Aorta (tissue), 5 donors: ENCODE measurements around the gene FAM219A. TPM values are rescaled to one million over a fixed set of nuclear protein-coding genes. Genes with fewer than 3 reads are reported as not detected.
"Not testable (repeated sequence)": the region's sequence is repeated elsewhere in the genome, so short reads cannot be mapped to it uniquely, and the experiment has no call there.

ENCODE experiments used
- ATAC-seq: fragments of 200-7000 bp; cut with Tn5 transposase; one replicate; pipeline ENCODE4 v1.9.1; 2022; ENCODE audit warnings: moderate library complexity; ENCODE audit not compliant: low FRiP score
- DNase-seq, 2 donors: peaks; one replicate each; pipeline ENCODE4 v3.0.0-alpha.2; 2020
- H3K27ac ChIP-seq, 2 donors: one replicate each; pipeline ENCODE4 v1.5.1; 2013; ENCODE audit warnings: low read length in 2 of 2, mild to moderate bottlenecking in 2 of 2, moderate library complexity in 2 of 2, control low read depth in 1 of 2, inconsistent platforms in 1 of 2, low read depth in 1 of 2
- H3K27me3 ChIP-seq, 2 donors: one replicate each; pipeline ENCODE4 v1.6.1; 2013; ENCODE audit warnings: control low read depth in 1 of 2, low read length in 1 of 2, mild to moderate bottlenecking in 1 of 2, moderate library complexity in 1 of 2; ENCODE audit not compliant: insufficient read depth in 2 of 2, control insufficient read depth in 1 of 2
- H3K36me3 ChIP-seq, 2 donors: one replicate each; pipeline ENCODE4 v1.6.1; 2013; ENCODE audit warnings: control low read depth in 1 of 2, low read length in 1 of 2, mild to moderate bottlenecking in 1 of 2; ENCODE audit not compliant: insufficient read depth in 2 of 2, control insufficient read depth in 1 of 2
- H3K4me1 ChIP-seq, 2 donors: one replicate each; pipeline ENCODE4 v1.6.1; 2013; ENCODE audit warnings: low read length in 2 of 2, control low read depth in 1 of 2, mild to moderate bottlenecking in 1 of 2, moderate library complexity in 1 of 2; ENCODE audit not compliant: insufficient read depth in 2 of 2, control insufficient read depth in 1 of 2
- H3K4me3 ChIP-seq, 2 donors: one replicate each; pipeline ENCODE4 v1.5.1; 2013; ENCODE audit warnings: low read length in 2 of 2, control low read depth in 1 of 2, mild to moderate bottlenecking in 1 of 2
- H3K9me3 ChIP-seq: one replicate; pipeline ENCODE4 v1.6.1; 2013; ENCODE audit warnings: mild to moderate bottlenecking, low read length; ENCODE audit not compliant: control insufficient read depth
- WGBS, 2 donors: extraction: QIAGEN DNeasy Blood & Tissue Kit; methylation state at CpG; one replicate each; pipeline ENCODE4 v1.1.7; 2013; 5-methylcytosine and 5-hydroxymethylcytosine counted together
- intact Hi-C, 2 donors: fragments of 100-400 bp; cut with DNase I; formaldehyde crosslinking; loops; one replicate each; pipeline versions ENCODE4 v1.14.2 to v1.15.0; 2022
- polyA plus RNA-seq, 2 donors: library from polyadenylated mRNA; stranded (reverse); fragments of 200-250 nt; gene quantifications; one replicate each; pipeline ENCODE4 v1.2.3, GENCODE V29; 2013
- total RNA-seq, 2 donors: library from RNA; stranded (reverse); fragmentation: NEBNext Ultra II Directional; extraction: Animal tissue kit (Norgen Biotek cat#: 25700); gene quantifications; one replicate each; pipeline ENCODE4 v1.2.1, GENCODE V29; 2021
- donor health status: healthy with polysubstance abuse.
- donor health status: Bipolar disorder and iron deficiency.
- donor health status: DM: no; HTN: no; CAD: no.
- donor health status: DM: no; HTN: no; CAD: no.
- donor health status: DM: yes; HTN: yes; CAD: no.

Gene FAM219A
- total and polyA plus RNA-seq, 4 donors: 10.1 to 48.0 (median 27.3) TPM

GRCh38 chr9:34446468-34446891 lies 11.9 kb downstream of the FAM219A start:
- no peak overlapping the region for H3K4me3 ChIP-seq
- no peak overlapping the region for H3K27ac ChIP-seq
- ATAC-seq: no peak
- H3K4me1 ChIP-seq: peaks cover 0 to 2% of the 10 kb centered on the region in 2 donors
- H3K9me3 ChIP-seq: no peaks in the 10 kb centered on the region
- intact Hi-C loops: no loop called here
- no peak for DNase-seq
- H3K36me3 ChIP-seq: no peaks in the 10 kb centered on the region
- H3K27me3 ChIP-seq: no peaks in the 10 kb centered on the region

DNA sequence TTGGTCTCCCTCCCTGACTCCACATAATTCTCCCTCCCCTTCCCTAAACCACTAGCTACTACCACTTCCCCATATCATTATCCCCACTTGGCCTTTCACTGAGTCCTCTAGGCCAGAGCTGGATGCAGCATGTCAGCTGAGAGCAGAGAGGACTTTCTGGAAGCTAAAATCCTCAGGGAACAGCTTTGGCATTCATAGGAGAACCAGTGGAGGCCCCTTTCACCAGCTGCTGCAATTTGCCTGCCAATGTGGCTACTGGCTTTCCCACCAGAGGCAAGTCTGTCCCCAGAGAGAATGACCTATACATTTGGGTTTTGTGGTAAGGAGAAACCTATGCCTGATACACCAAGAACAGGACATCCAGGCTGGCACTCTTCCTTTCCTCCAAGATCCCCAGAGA lies 14.4 kb downstream of the FAM219A start:
- Histone ChIP-seq H3K27me3 (no peaks in the 10 kb centered on the region), H3K9me3 (no peaks in the 10 kb centered on the region), H3K36me3 (no peaks in the 10 kb centered on the region), H3K4me3 (no peak overlapping the region), H3K4me1 (peaks cover 0 to 2% of the 10 kb centered on the region in 2 donors), H3K27ac (no peak overlapping the region)
- intact Hi-C loops: no loop called here
- ATAC-seq (no peak), DNase-seq (no peak)

DNA sequence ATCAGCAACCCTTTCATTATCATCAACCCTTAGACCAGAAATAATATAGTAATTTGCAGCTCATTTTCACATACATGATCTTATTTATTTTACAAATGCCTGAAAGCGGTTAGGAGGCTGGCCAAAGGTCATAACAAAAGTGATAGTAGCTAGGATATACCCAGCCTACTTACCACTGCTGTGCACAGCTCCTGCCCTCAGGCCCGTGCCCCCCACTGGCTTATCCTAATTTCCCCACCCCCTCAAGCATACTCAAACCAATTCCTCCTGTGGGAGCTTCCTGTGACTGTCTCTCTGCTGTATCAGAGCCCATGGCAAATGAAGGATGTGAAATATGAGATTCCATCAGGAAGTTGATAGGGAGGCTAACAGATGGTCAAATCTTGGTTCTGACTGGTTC lies 14.8 kb downstream of the FAM219A start:
- H3K36me3 ChIP-seq: no peaks in the 10 kb centered on the region
- no peak overlapping the region for H3K27ac ChIP-seq
- no peaks in the 10 kb centered on the region for H3K9me3 ChIP-seq
- WGBS, 2 donors: 79 to 84% methylated on average over 2 of the region's 2 CpGs
- ATAC-seq: no peak
- H3K27me3 ChIP-seq: no peaks in the 10 kb centered on the region
- DNase-seq: no peak
- no peaks in the 10 kb centered on the region for H3K4me1 ChIP-seq
- H3K4me3 ChIP-seq: no peak overlapping the region
- intact Hi-C loops: no loop called here

- Histone ChIP-seq H3K4me3 (no peak overlapping the region), H3K36me3 (no peaks in the 10 kb centered on the region), H3K27ac (no peak overlapping the region), H3K4me1 (no peaks in the 10 kb centered on the region), H3K9me3 (no peaks in the 10 kb centered on the region), H3K27me3 (no peaks in the 10 kb centered on the region)
- intact Hi-C loops: no loop called here
- ATAC-seq: no peak
- WGBS, 2 donors: 95 to 96% methylated on average over 1 of the region's 1 CpG
- DNase-seq: no peak
These were observed 15.6 kb downstream of the FAM219A start for GRCh38 chr9:34442770-34443169.

GRCh38 chr9:34440017-34440416 lies 18.4 kb downstream of the FAM219A start:
- no peak for ATAC-seq
- Histone ChIP-seq H3K9me3 (no peaks in the 10 kb centered on the region), H3K27me3 (no peaks in the 10 kb centered on the region), H3K27ac (no peak overlapping the region), H3K4me3 (no peak overlapping the region), H3K36me3 (no peaks in the 10 kb centered on the region), H3K4me1 (no peaks in the 10 kb centered on the region)
- intact Hi-C loops: no loop called here
- DNase-seq: no peak

DNA sequence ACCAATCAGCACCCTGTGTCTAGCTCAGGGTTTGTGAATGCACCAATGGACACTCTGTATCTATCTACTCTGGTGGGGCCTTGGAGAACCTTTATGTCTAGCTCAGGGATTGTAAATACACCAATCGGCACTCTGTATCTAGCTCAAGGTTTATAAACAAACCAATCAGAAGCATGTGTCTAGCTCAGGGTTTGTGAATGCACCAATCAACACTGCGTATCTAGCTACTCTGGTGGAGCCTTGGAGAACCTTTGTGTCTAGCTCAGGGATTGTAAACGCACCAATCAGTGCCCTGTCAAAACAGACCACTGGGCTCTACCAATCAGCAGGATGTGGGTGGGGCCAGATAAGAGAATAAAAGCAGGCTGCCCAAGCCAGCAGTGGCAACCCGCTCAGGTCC lies 19.9 kb downstream of the FAM219A start:
- not testable (repeated sequence) for DNase-seq, H3K4me3 ChIP-seq, H3K36me3 ChIP-seq, H3K4me1 ChIP-seq, ATAC-seq, H3K27ac ChIP-seq, H3K9me3 ChIP-seq, H3K27me3 ChIP-seq
- 89 to 92% methylated on average over 4 of the region's 4 CpGs for WGBS, 2 donors
- intact Hi-C loops: loop anchor here in 1 of 2 donors (5.0 to 10.0 kb wide), 2 partner anchors 64 to 166 kb away; no protein-coding TSS in a partner anchor

DNA sequence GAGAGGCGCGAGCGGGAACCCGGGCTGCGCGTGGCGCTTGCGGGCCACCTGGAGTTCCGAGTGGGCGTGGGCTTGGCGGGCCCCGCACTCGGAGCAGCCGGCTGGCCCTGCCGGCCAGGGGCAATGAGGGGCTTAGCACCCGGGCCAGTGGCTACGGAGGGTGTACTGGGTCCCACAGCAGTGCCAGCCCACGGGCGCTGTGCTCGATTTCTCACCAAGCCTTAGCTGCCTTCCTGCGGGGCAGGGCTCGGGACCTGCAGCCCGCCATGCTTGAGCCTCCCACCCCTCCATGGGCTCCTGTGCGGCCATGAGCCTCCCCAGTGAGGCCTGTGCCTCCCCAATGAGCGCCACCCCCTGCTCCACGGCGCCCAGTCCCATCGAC lies 20.5 kb downstream of the FAM219A start:
- WGBS, 2 donors: 95 to 97% methylated on average over 19 to 28 of the region's 28 CpGs
- not testable (repeated sequence) for H3K27ac ChIP-seq, H3K4me1 ChIP-seq, H3K36me3 ChIP-seq, H3K4me3 ChIP-seq, ATAC-seq, DNase-seq, H3K27me3 ChIP-seq, H3K9me3 ChIP-seq
- intact Hi-C loops: loop anchor here (2.0 to 10.0 kb wide), 3 partner anchors 63 to 167 kb away; no protein-coding TSS in a partner anchor

DNA sequence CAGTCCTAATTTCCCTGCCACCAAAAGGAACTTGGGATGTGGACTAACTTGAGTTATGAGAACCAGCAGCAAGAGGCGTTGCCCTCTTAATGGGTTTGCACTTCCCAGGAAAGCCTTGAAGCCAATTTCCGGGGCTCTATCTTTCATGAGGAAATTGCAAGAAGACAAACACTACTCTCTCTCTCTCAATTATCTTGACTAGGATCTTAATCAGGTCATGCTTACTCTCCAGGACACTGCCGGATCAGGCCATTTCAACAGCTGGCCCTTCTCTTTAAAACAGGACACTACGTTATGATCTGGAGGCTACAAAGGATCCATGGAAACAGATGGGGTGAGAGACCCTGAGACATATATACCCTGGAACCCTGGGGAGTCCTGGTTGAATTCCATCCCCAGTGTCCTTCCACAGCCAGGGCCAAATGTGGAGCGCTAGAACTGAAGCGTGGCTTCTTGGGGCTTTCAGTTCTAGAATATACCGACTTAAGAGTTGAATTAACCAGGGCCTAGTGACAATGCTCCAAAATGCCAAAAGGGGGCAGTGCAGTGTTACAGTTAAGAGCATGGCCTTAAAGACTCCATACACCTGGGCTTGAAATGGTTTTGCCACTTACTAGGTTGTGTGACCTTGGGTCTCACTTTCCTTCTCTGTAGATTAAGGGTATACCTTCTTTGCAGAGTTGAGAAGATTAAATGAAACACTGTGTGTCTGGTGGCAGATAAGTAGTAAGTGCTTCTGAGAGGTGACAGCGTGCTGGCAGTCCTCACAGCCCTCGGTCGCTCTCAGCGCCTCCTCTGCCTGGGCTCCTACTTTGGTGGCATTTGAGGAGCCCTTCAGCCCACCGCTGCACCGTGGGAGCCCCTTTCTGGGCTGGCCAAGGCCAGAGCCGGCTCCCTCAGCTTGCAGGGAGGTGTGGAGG lies 21.1 kb downstream of the FAM219A start:
- no peak overlapping the region for H3K4me3 ChIP-seq
- WGBS, 2 donors: 80 to 81% methylated on average over 11 to 14 of the region's 14 CpGs
- no peak overlapping the region for H3K27ac ChIP-seq
- no peaks in the 10 kb centered on the region for H3K4me1 ChIP-seq
- H3K9me3 ChIP-seq: no peaks in the 10 kb centered on the region
- intact Hi-C loops: loop anchor here (2.0 to 10.0 kb wide), 3 partner anchors 64 to 168 kb away; no protein-coding TSS in a partner anchor
- ATAC-seq (no peak), DNase-seq (no peak)
- H3K27me3 ChIP-seq: no peaks in the 10 kb centered on the region
- no peaks in the 10 kb centered on the region for H3K36me3 ChIP-seq

DNA sequence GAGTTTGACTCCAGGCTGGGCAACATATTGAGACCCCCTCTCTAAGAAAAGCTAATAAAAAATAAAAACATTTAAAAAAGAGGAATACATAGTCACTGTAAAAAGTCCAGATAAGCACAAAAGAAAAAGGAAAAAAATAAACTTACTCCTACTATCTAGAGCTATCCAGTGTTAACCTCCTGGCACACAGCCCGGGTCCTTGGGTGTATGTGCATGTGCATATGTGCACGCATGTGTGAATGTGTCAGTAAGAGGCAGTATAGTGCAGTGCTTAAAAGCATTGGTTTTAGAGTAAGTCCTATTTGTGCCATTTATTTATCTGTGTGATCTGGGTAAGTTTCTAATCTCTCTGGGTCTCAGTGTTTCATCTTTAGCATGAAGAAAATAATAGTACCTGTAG lies 26.7 kb downstream of the FAM219A start:
- intact Hi-C loops: loop anchor here in 1 of 2 donors (10.0 kb wide), 1 partner anchor 173 kb away; no protein-coding TSS in a partner anchor
- H3K36me3 ChIP-seq: no peaks in the 10 kb centered on the region
- 87 to 90% methylated on average over 2 of the region's 2 CpGs for WGBS, 2 donors

More for the DNA sequence above, 26.7 kb downstream of the FAM219A start:
- ATAC-seq (no peak), DNase-seq (no peak)
- Histone ChIP-seq H3K9me3 (no peaks in the 10 kb centered on the region), H3K27me3 (no peaks in the 10 kb centered on the region), H3K27ac (no peak overlapping the region), H3K4me3 (no peak overlapping the region), H3K4me1 (peaks cover 10 to 11% of the 10 kb centered on the region in 2 donors)
